T-helper 2 cell treated with Interferon-gamma antibody and Interleukin-4, amounts not matched to agents 100 ng/mL and 5 ng/mL, for 36 hours (primary cell): Measurements from ENCODE around the gene KCTD16. TPM values are rescaled to one million over a fixed set of nuclear protein-coding genes. Genes with fewer than 3 reads are reported as not detected.

Experiments
- intact Hi-C: fragments of 100-400 bp; cut with micrococcal nuclease; formaldehyde crosslinking; loops from one replicate; pipeline ENCODE4 v1.15.1; 2023
- total RNA-seq: library from RNA; stranded (reverse); gene quantifications from 2 replicates; pipeline ENCODE4 v1.2.3, GENCODE V29; 2022

Gene KCTD16
- total RNA-seq, 1 donor from 2014 or later: not detected

DNA sequence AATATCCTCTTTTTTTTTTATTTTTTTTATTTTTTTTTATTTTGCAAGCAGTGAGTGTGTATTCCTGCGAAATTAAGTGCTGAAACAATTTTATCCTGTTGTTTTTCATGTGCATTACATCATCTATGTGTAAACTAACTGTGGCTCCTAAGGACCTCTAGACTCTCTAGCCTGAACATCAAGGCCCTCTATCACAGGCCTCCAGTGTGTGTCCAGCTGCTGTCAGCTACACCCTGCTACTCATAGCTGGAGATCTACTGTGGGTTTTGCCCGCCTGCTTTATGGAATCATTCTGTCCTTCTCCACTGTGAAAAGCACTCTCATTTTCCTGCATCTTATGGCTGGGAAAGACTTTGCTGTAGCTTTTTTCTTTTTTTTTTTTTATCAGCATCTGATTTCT, 157.8 kb downstream of the KCTD16 start:
- intact Hi-C loops: no loop called here

DNA sequence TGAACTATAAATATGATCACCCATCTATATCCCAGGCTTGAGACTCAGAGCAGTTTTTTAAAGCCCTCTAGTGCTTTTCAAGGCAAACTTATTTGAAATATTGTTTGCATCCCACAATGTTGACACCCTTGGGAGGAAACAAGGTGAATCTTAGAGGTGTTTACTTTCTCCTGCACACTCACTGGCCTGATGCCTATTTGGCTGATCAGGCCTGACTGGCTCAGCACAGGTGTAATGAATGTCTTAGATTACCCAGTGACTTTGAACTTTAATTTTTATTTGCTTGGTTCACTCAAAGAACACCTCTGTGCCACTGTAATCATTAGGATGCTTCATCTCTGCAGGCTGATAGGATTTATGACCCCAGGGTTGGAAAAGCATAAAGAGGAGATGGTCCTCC, 158.3 kb downstream of the KCTD16 start:
- intact Hi-C loops: no loop called here

- intact Hi-C loops: no loop called here
Observed at GRCh38 chr5:144329681-144330080, 159.0 kb downstream of the KCTD16 start.

- intact Hi-C loops: no loop called here
Observed at GRCh38 chr5:144331361-144331760, 160.7 kb downstream of the KCTD16 start.

- intact Hi-C loops: no loop called here
Observed at GRCh38 chr5:144332265-144332664, 161.6 kb downstream of the KCTD16 start.

DNA sequence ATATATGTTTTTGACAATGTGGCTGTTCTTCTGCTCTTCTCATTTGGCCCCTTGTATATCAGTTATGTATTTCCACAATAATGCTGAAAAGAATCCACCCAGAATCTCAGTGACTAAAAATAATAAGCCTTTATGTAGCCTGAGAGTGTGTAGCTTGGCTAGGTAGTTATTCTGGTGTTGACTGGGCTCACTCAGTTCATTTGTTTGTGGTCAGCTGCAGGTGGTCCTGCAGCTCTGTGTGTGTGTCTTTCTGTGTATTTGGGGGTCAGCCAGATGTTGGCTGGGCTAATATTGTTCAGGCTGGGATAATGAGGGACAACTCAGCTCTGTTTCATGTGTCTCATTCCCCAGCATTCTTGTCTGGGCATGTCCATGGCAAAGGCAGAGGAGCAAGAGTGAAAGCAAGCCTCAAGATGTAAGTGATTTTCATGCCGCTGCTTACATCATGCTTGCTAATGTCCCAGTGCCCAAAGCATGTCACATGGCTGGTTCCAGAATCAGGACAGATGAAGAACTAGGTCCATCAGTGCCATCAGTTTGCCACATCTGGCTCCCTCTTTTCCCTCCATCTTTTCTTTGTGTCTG, 162.8 kb downstream of the KCTD16 start:
- intact Hi-C loops: no loop called here

- intact Hi-C loops: no loop called here
Observed at GRCh38 chr5:144335561-144335960, 164.9 kb downstream of the KCTD16 start.

DNA sequence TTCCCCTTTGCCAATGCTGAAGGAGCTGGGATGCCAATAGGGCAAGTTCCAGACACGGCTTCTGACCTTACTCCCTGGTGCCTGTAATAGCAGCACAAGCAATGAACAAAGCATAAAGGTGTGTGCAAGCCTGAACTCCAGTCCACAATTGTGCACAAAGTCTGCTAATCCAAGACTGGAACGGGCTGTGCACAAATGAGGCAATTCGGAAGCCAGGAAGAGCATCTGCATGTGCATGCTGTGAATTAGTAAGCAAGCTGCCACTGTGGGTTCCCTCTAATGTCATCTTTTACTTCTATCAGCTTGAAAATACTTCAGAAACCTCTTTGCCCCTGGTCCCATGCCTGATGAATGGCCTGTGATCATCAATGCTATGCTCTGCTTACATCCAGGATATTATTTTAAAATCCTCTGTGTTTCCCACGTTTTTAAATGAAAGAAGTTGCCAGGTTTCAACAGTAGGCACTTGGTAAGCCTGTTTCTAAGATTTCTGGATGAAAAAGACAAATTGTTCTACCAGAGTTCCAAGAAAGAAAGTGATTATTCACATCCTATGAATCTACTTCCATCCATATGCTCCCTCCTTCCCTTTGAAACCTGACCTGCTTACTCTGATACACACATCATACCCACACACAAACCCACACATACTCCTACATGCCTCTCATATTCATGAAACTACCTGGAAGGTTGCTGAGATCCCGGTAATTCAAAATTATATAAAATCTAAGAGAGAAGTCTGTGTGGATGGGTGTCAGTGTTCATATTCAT, 165.7 kb downstream of the KCTD16 start:
- intact Hi-C loops: no loop called here

- intact Hi-C loops: no loop called here
Observed at GRCh38 chr5:144352330-144352729, 181.7 kb downstream of the KCTD16 start.

DNA sequence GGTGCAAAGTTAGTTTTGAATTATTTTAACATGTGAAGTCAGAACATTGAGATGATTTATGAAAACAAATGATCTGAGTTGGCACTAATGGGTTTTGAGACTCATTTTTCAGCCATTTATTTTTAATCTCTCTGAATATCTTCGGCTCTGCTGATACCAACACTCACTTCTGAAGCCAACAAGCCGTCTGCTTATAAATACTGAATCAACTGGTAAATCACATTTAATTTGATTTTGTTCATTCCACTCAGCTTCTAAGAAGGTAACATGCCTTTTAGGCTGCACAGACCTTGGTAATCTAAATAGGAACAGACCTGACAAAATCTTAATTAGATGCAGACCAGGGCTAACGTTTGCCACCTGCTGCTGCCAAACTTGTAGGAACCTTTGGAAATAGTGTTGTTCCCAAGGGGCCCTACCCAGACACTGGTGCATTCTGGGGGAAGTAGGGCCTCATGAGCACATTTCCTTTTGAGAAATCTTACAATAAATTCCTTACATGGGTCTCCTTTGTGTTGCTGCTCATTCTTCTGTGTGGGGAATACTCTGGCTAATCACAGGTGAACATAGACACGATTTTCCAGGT, 182.2 kb downstream of the KCTD16 start:
- intact Hi-C loops: no loop called here

DNA sequence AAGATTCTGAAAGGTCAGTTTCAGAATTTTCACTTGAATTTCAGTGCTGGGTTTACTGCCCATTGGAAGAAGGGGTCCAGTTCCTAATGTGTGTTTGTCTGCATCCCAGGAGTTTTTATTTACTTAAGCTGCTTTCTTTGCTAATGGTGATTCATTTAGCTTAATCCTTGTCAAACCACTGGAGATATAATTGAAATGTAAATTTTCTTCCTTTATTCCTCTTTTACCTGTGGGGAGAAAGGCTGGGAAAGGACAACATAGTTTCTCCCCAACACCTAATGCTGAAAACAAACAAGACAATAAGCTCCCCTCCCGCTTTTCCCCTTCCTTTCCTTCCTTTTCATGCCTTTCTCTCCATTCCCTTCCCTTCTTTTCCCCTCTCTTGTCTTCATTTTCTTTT, 185.8 kb downstream of the KCTD16 start:
- intact Hi-C loops: no loop called here

GRCh38 chr5:144361406-144361805, 190.7 kb downstream of the KCTD16 start:
- intact Hi-C loops: no loop called here

DNA sequence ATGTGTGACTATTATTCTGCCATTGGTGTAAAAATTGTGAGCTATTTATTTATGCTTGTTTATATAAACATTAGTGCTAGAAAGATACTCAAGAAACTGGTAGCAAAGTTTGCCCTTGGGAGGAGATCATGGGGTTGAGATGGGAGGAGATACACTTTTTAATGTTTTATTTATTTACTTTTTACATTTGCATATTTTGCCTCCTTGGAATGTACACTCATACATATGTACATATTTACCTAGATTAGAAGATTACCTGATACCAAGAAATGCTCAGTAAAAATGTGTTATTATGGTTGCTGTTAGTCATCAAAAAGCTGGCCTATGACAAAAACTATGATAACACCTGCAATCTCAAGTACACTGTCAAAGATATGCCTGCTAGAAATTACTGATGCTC, 195.2 kb downstream of the KCTD16 start:
- intact Hi-C loops: no loop called here

DNA sequence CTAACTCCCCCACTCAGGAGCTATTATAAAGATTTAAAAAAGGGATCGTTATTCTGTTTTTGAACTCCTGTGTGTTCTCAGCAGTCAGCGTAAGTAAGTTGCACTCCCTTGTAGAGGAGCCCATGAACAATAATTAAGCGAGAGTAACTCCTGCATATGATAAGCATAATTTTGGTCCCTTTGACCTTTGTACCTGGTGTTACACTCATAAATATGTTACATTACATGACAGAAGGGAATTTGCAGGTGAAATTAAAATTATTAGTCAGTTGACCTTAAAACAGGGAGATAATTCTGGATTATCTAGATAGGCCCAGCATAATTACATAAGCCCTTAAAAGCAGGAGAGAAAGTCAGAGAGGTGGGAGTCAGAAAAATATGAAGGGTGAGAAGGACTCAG, 197.3 kb downstream of the KCTD16 start:
- intact Hi-C loops: no loop called here

GRCh38 chr5:144368556-144368955, 197.9 kb downstream of the KCTD16 start:
- intact Hi-C loops: no loop called here

- intact Hi-C loops: no loop called here
Observed at GRCh38 chr5:144369006-144369405, 198.3 kb downstream of the KCTD16 start.

GRCh38 chr5:144370273-144370672, 199.6 kb downstream of the KCTD16 start:
- intact Hi-C loops: no loop called here

- intact Hi-C loops: no loop called here
Observed at GRCh38 chr5:144374637-144375036, 204.0 kb downstream of the KCTD16 start.

- intact Hi-C loops: no loop called here
Observed at GRCh38 chr5:144377207-144377606, 206.5 kb downstream of the KCTD16 start.

GRCh38 chr5:144378681-144379080, 208.0 kb downstream of the KCTD16 start:
- intact Hi-C loops: no loop called here

GRCh38 chr5:144385597-144385996, 214.9 kb downstream of the KCTD16 start:
- intact Hi-C loops: no loop called here

GRCh38 chr5:144386315-144386714, 215.6 kb downstream of the KCTD16 start:
- intact Hi-C loops: no loop called here

DNA sequence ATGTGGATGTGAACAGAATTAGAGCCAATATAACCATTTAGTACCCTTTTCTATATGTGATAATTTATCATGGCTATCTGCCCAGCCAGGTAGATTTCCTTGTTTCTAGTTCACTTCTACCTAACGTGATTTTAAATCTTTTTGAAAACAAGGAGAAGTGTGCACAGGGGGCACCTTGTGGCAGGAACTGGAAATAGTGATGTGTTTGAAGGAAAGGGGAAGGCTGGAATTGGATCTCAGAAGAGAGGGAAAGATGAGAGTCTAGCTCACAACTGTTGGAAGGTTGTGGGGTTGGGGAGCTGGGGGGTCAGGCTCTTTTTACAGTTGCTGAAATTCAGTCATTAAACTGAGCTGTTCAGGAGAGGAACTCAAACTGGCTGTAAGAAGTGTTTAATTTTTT, 219.5 kb downstream of the KCTD16 start:
- intact Hi-C loops: no loop called here
